Measurements from ENCODE around the gene PIR. TPM values are rescaled to one million over a fixed set of nuclear protein-coding genes. Genes with fewer than 3 reads are reported as not detected.
A peak's percentile ranks its signal among the peaks of the same experiment; 100 is the strongest.

The PIR gene
- total RNA-seq, 1 donor from 2014 or later: 28.8 TPM

- TF ChIP-seq, protein P1, sequence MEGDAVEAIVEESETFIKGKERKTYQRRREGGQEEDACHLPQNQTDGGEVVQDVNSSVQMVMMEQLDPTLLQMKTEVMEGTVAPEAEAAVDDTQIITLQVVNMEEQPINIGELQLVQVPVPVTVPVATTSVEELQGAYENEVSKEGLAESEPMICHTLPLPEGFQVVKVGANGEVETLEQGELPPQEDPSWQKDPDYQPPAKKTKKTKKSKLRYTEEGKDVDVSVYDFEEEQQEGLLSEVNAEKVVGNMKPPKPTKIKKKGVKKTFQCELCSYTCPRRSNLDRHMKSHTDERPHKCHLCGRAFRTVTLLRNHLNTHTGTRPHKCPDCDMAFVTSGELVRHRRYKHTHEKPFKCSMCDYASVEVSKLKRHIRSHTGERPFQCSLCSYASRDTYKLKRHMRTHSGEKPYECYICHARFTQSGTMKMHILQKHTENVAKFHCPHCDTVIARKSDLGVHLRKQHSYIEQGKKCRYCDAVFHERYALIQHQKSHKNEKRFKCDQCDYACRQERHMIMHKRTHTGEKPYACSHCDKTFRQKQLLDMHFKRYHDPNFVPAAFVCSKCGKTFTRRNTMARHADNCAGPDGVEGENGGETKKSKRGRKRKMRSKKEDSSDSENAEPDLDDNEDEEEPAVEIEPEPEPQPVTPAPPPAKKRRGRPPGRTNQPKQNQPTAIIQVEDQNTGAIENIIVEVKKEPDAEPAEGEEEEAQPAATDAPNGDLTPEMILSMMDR (IDR thresholded peaks at IDR 0.05; ENCODE audit: unreplicated experiment): no peak
- H3K36me3 Mint-ChIP-seq: no peaks in the 10 kb centered on the region
- no peak overlapping the region for H3K4me3 Mint-ChIP-seq
- peaks cover 38% of the 10 kb centered on the region for H3K4me1 Mint-ChIP-seq
- H3K9me3 Mint-ChIP-seq: peaks cover 7% of the 10 kb centered on the region
- H3K27me3 Mint-ChIP-seq (ENCODE audit: low read depth): peaks cover 6% of the 10 kb centered on the region
- DNase-seq (ENCODE audit: low spot score in 2 of 2, unreplicated experiment in 2 of 2): no peak
- no peak overlapping the region for H3K27ac Mint-ChIP-seq
These were observed 30.0 kb upstream of the PIR start for GRCh38 chrX:15523088-15523487.

- DNase-seq (ENCODE audit: low spot score in 2 of 2, unreplicated experiment in 2 of 2): no peak
- Mint-ChIP-seq H3K27ac (no peak overlapping the region), H3K27me3 (ENCODE audit: low read depth) (peaks cover 6% of the 10 kb centered on the region), H3K4me3 (no peak overlapping the region), H3K9me3 (peaks cover 7% of the 10 kb centered on the region), H3K36me3 (no peaks in the 10 kb centered on the region), H3K4me1 (peaks cover 39% of the 10 kb centered on the region)
- TF ChIP-seq, protein P1 (IDR thresholded peaks at IDR 0.05; ENCODE audit: unreplicated experiment): no peak
These were observed 29.3 kb upstream of the PIR start for GRCh38 chrX:15522464-15522863.

DNA sequence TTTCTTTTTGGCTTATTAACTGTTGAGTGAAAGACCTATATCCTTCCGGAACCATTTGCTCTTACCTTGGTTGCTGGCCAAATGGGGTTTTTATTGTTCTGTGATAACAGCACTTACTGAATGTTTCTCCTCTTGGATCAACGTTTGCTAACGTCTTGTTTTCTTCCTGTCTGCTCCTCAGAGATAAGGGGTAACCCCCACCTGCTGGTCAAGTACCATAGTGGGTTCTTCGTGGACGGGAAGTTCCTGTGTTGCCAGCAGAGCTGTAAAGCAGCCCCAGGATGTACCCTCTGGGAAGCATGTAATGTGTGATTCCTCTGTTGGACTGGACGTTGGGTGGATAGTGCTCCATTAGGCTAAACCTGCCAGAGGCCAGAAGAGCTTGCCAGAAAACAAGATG lies 22.8 kb upstream of the PIR start:
- peak overlapping the region; percentile 71 for H3K27ac Mint-ChIP-seq
- H3K4me1 Mint-ChIP-seq: peaks cover 14% of the 10 kb centered on the region
- TF ChIP-seq, protein P1 (IDR thresholded peaks at IDR 0.05; ENCODE audit: unreplicated experiment): no peak
- H3K9me3 Mint-ChIP-seq: no peaks in the 10 kb centered on the region
- H3K27me3 Mint-ChIP-seq (ENCODE audit: low read depth): peaks cover 4% of the 10 kb centered on the region
- H3K4me3 Mint-ChIP-seq: no peak overlapping the region
- DNase-seq (ENCODE audit: low spot score in 2 of 2, unreplicated experiment in 2 of 2): no peak
- H3K36me3 Mint-ChIP-seq: no peaks in the 10 kb centered on the region

GRCh38 chrX:15514279-15514678 lies 21.1 kb upstream of the PIR start:
- H3K4me3 Mint-ChIP-seq: no peak overlapping the region
- no peak overlapping the region for H3K27ac Mint-ChIP-seq
- H3K27me3 Mint-ChIP-seq (ENCODE audit: low read depth): peaks cover 4% of the 10 kb centered on the region
- no peak for DNase-seq (ENCODE audit: low spot score in 2 of 2, unreplicated experiment in 2 of 2)
- TF ChIP-seq, protein P1 (IDR thresholded peaks at IDR 0.05; ENCODE audit: unreplicated experiment): no peak
- H3K9me3 Mint-ChIP-seq: no peaks in the 10 kb centered on the region
- no peaks in the 10 kb centered on the region for H3K36me3 Mint-ChIP-seq
- peaks cover 12% of the 10 kb centered on the region for H3K4me1 Mint-ChIP-seq

DNA sequence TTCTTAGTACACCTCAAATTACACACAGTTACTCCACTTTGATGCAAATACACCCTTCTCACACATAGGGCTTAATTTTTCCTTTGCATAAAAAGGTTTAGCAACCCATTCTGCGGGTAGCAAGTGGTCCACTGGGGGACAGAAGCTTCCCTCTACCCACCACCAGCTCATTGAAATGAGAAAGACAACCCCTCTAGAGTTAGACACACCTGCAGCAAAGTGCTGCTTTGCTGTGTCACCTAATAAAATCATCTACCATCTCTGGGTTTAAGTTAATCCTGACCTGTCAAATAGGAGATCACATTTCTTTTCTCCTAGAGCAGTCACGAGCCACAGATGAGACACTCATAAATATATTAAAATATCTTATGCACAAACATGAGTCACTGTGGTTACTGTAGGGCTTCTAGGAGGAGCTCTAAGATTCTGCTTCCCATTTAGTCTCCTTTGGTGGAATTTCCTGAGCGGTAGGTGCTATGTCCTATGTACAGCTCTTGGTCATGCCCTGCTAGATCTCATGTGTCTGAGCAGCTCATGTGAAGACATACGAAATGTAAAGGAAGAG lies 19.4 kb upstream of the PIR start:
- no peak overlapping the region for H3K4me3 Mint-ChIP-seq
- no peak for DNase-seq (ENCODE audit: low spot score in 2 of 2, unreplicated experiment in 2 of 2)
- H3K4me1 Mint-ChIP-seq: peaks cover 6% of the 10 kb centered on the region
- no peaks in the 10 kb centered on the region for H3K9me3 Mint-ChIP-seq
- H3K36me3 Mint-ChIP-seq: no peaks in the 10 kb centered on the region
- H3K27ac Mint-ChIP-seq: no peak overlapping the region
- TF ChIP-seq, protein P1 (IDR thresholded peaks at IDR 0.05; ENCODE audit: unreplicated experiment): no peak
- peaks cover 4% of the 10 kb centered on the region for H3K27me3 Mint-ChIP-seq (ENCODE audit: low read depth)

GRCh38 chrX:15511563-15511962 lies 18.4 kb upstream of the PIR start:
- peaks cover 6% of the 10 kb centered on the region for H3K4me1 Mint-ChIP-seq
- H3K9me3 Mint-ChIP-seq: no peaks in the 10 kb centered on the region
- no peak overlapping the region for H3K27ac Mint-ChIP-seq
- TF ChIP-seq, protein P1 (IDR thresholded peaks at IDR 0.05; ENCODE audit: unreplicated experiment): no peak
- H3K36me3 Mint-ChIP-seq: no peaks in the 10 kb centered on the region
- no peak for DNase-seq (ENCODE audit: low spot score in 2 of 2, unreplicated experiment in 2 of 2)
- H3K27me3 Mint-ChIP-seq (ENCODE audit: low read depth): peaks cover 4% of the 10 kb centered on the region
- H3K4me3 Mint-ChIP-seq: no peak overlapping the region
